ENCODE results near the gene GGPS1.
"Not testable (repeated sequence)": the region's sequence is repeated elsewhere in the genome, so short reads cannot be mapped to it uniquely, and the experiment has no call there.

GGPS1 gene

GRCh38 chr1:235328271-235329138 is at the start of gene GGPS1:
GGPS1 (plus strand) TSS chr1:235328570; CDS start chr1:235335265, 6,695 bp downstream.
- peak; percentile 100 for DNase-seq

DNA sequence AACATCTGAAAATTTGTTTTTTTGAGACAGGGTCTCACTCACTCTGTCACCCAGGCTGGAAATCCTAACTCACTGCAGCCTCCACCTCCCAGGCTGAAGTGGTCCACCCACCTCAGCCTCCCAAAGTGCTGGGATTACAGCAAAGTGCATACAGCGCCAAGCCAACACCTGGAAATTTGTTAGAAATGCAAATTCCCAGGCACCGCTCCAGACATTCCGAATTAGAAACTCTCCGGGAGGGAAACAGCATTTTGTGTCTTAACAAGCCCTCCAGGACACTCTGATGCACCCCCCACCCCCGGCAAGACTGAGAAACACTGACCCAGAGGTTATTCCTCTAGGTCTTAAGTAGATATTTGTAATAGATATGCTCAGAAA is 49.5 kb upstream of the GGPS1 start:
- no peak for DNase-seq

GRCh38 chr1:235279694-235280093 is 48.7 kb upstream of the GGPS1 start:
- no peak for DNase-seq

- no peak for DNase-seq
Observed at GRCh38 chr1:235280467-235280866, 47.9 kb upstream of the GGPS1 start.

GRCh38 chr1:235283636-235284035 is 44.7 kb upstream of the GGPS1 start:
- not testable (repeated sequence) for DNase-seq

- DNase-seq = no peak
Observed at GRCh38 chr1:235284231-235284769, 44.1 kb upstream of the GGPS1 start.

- DNase-seq = no peak
Observed at GRCh38 chr1:235286667-235287066, 41.7 kb upstream of the GGPS1 start.

- DNase-seq = no peak
Observed at GRCh38 chr1:235287208-235287882, 41.0 kb upstream of the GGPS1 start.

GRCh38 chr1:235289859-235290739 is 38.3 kb upstream of the GGPS1 start:
- DNase-seq = no peak

DNA sequence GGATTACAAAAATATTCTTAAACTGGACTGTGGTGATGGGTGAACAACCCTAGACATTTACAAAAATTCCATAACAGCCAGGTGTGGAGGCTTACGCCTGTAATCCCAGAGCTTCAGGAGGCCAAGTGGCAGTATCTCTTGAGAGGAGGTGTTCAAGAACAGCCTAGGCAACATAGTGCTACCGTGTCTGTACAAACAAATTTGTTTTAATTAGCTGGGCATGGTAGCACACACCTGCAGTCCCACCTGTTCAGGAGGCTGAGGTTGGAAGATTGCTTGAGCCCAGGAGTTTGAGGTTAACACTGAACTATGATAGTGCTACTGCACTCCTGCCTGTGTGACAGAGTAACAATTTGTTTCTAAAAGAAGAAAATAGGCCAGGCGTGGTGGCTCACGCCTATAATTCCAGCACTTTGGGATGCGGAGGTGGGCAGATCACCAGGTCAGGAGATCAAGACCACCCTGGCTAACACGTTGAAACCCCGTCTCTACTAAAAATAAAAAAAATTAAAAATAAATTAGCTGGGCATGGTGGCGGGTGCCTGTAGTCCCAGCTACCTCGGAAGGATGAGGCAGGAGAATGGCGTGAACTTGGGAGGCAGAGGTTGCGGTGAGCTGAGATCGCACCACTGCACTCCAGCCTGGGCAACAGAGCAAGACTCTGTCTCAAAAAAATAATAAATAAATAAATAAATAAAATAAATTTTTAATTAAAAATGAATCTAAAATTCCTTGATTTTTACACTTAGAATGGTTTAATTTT is 37.4 kb upstream of the GGPS1 start:
- DNase-seq = no peak

- no peak for DNase-seq
Observed at GRCh38 chr1:235291599-235292091, 36.7 kb upstream of the GGPS1 start.

DNA sequence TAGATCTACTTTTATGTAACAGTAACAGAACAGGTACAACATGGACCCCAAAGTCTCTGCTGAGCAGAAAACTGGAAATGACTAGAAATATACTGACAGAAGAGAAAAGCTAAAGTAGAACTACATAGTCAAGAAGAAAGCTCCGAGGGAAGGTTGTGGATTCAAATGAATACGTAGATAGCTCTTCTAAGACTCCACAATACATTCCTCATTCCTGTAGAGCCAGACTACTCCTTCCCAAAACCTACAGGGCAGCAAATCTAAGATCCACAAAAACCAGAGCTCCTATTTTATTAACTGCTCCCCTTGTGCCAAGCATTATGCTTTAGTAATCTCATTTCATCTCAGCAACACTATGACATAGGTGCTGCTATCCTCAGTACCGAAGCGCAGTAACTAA is 35.6 kb upstream of the GGPS1 start:
- DNase-seq = no peak

DNA sequence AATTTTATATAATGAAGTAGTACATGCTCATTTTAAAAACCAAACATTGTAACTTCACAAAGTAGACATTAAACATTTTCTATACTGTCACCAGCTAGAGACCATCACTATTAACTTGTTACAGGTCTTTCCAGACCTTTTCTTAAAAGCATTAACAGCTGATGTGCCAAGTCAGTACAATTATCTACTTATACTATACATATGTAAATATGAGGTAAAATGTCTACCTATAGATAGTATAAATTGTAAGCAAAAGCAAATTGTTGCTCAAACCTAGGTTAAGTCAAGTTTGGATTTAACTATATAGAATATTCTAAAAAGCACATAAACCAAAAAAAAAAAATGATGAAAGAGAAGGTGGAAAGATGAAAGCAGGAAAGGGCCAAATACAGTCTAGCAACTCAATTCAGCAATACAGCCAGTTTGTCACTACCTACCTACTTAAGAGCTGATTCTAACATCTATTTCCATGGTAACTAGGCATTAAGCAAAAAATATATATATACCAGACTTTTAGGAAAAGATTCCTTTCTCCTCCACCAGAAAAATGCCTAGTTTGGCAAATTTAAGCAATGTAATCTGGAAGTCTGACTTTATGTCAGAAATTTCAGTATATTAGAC is 34.9 kb upstream of the GGPS1 start:
- no peak for DNase-seq

DNA sequence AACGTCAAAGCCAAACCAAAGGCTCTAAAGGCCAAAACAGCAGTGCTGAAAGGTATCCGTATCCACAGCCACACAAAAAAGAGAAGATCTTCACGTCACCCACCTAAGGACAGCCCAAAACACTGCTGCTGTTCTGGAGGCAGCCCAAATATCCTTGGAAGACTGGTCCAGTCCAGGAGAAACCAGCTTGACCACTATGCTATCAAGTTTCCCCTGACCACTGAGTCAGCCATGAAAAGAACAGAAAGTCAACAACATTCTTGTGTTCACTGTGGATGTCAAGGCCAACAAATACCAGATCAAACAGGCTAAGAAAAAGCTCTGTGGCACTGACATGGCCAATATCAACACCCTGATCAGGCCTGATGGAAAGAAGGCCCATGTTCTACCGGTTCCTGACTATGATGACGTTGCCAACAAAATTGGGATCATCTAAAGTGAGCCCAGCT is 32.4 kb upstream of the GGPS1 start:
- no peak for DNase-seq

DNA sequence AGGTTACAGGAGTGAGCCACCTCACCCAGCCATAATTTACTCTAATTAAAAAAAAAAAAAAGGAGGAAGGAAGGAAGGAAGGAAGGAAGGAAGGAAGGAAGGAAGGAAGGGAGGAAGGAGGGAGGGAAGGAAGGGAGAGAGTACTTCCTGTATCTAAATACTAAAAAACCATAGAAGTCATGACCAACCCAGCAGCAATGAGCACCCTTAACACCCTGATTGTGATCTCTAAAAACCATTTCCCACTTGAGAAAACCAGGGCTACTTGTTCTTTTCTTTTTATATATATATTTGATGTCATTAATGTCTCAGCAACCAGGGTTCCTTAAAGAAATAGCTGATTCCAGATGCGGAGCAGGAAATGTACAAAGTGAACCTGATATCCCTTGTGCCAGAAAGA is 31.6 kb upstream of the GGPS1 start:
- DNase-seq = no peak

DNA sequence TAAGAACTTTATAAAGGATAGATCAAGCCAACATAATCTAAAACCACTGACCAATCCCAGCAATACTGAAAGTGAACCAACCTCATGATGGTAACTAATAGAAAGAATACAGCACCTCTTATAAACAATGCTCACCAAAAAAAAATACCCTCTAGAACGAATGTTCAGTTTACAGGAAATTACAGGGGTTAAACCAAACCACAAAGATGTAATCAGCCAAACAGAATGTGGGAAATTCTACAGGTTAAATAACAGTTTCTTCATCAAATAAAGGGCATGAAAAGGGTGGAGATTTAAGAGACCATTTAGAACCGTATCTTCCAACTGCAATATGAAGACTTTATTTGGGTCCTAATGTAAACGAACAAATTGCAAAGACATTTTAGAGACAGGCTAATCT is 30.8 kb upstream of the GGPS1 start:
- DNase-seq = no peak

GRCh38 chr1:235298758-235299157 is 29.6 kb upstream of the GGPS1 start:
- DNase-seq = no peak

DNA sequence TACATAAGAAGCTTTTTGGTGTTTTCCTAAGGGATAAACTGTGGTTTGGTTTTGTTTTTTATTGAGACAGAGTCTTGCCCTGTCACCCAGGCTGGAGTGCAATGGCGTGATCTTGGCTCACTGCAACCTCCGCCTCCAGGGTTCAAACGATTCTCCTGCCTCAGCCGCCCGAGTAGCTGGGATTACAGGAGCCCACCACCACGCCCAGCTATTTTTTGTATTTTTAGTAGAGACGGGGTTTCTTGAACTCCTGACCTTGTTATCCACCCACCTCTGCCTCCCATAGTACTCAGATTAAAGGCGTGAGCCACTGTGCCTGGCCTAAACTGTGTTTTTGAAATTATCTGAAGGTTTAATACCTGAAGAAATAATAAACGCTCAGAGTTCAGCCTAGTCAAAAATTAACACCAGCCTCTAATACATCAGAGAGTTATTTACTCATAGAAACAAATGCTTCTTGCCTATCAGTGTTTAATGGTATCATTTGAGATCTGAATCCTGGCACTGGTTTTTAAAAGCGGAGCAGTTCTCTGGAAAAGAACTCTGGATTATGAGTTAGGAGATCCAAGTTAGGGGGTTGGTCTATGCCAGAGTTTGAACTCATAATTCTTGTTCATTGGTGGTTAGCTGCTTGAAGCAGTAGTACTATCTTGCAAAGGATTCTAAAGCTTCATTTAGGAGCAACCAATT is 29.1 kb upstream of the GGPS1 start:
- no peak for DNase-seq

GRCh38 chr1:235302143-235302542 is 26.2 kb upstream of the GGPS1 start:
- no peak for DNase-seq

GRCh38 chr1:235304549-235305451 is 23.6 kb upstream of the GGPS1 start:
- no peak for DNase-seq

All from RPMI8226 (cell line).